IMR-90 (cell line): ENCODE results near the gene MGAT3. TPM values are rescaled to one million over a fixed set of nuclear protein-coding genes. Genes with fewer than 3 reads are reported as not detected.

Experiments
- ATAC-seq: fragments of 200-7000 bp; cut with Tn5 transposase; 2 replicates; pipeline ENCODE4 v1.9.1; 2020; ENCODE audit warnings: low read depth, mild to moderate bottlenecking, moderate library complexity
- BruUV-seq: library from RNA; stranded (reverse); fragments of 400-500 nt; replicated peaks from 2 replicates; lab custom pipeline; 2021; lab: Mats Ljungman, UMichigan
- CTCF ChIA-PET: fragments of 300-600 bp; formaldehyde crosslinking; extraction: SDS; loops from one replicate; lab custom pipeline; 2021; ENCODE audit warnings: antibody characterized with exemption; lab: Yijun Ruan, JAX
- POLR2A ChIA-PET: fragments of 300-600 bp; sonication (Branson Sonifier 250); formaldehyde crosslinking; loops from one replicate; lab custom pipeline; 2022; ENCODE audit warnings: antibody characterized with exemption; ENCODE audit not compliant: unreplicated experiment; lab: Charles Lee
- DNase-seq: peaks from one replicate; pipeline ENCODE4 v3.0.0; 2013
- H2AFZ ChIP-seq: replicated peaks from 2 replicates; pipeline ENCODE3; 2013; ENCODE audit warnings: low read length, mild to moderate bottlenecking; ENCODE audit not compliant: poor library complexity
- H2AK5ac ChIP-seq: 2 replicates; pipeline ENCODE4 v1.6.1; 2013; ENCODE audit warnings: low read depth, low read length, inconsistent platforms
- H2AK9ac ChIP-seq: replicated peaks from 2 replicates; pipeline ENCODE3; 2013; ENCODE audit warnings: mild to moderate bottlenecking, low read depth, low read length, moderate library complexity; ENCODE audit not compliant: poor library complexity
- H2BK120ac ChIP-seq: 2 replicates; pipeline ENCODE4 v1.6.1; 2013; ENCODE audit warnings: low read depth, low read length, inconsistent platforms
- H2BK15ac ChIP-seq: 3 replicates; pipeline ENCODE4 v1.6.1; 2013; ENCODE audit warnings: low read depth, low read length, inconsistent platforms
- H2BK20ac ChIP-seq: 2 replicates; pipeline ENCODE4 v1.6.1; 2013; ENCODE audit warnings: low read depth, mild to moderate bottlenecking, inconsistent platforms, low read length, moderate library complexity
- H2BK5ac ChIP-seq: 2 replicates; pipeline ENCODE4 v1.6.1; 2013; ENCODE audit warnings: mild to moderate bottlenecking, low read depth, low read length, inconsistent platforms; ENCODE audit not compliant: poor library complexity, severe bottlenecking
- H3K14ac ChIP-seq: replicated peaks from 2 replicates; pipeline ENCODE4 v1.6.1; 2013; ENCODE audit warnings: low read depth, low read length, inconsistent platforms
- H3K18ac ChIP-seq: 2 replicates; pipeline ENCODE4 v1.6.1; 2013; ENCODE audit warnings: low read depth, low read length, control low read depth
- H3K23ac ChIP-seq: 2 replicates; pipeline ENCODE4 v1.6.1; 2013; ENCODE audit warnings: low read depth, low read length, inconsistent platforms
- H3K27ac ChIP-seq: 2 replicates; pipeline ENCODE4 v1.5.1; 2013; ENCODE audit warnings: mild to moderate bottlenecking, control low read depth, low read length; ENCODE audit not compliant: insufficient read depth
- H3K27me3 ChIP-seq: 2 replicates; pipeline ENCODE4 v1.6.1; 2013; ENCODE audit warnings: low read length; ENCODE audit not compliant: control insufficient read depth, insufficient read depth
- H3K36me3 ChIP-seq: 2 replicates; pipeline ENCODE4 v1.6.1; 2013; ENCODE audit warnings: low read length, mixed read lengths; ENCODE audit not compliant: control insufficient read depth, insufficient read depth
- H3K4ac ChIP-seq: 2 replicates; pipeline ENCODE4 v1.6.1; 2013; ENCODE audit warnings: low read depth, low read length, inconsistent platforms
- H3K4me1 ChIP-seq: 2 replicates; pipeline ENCODE4 v1.6.1; 2013; ENCODE audit warnings: low read length, mixed read lengths; ENCODE audit not compliant: control insufficient read depth, insufficient read depth
- H3K4me2 ChIP-seq: 2 replicates; pipeline ENCODE4 v1.6.1; 2013; ENCODE audit warnings: low read depth, mild to moderate bottlenecking, control low read depth, low read length, moderate library complexity
- H3K4me3 ChIP-seq: 2 replicates; pipeline ENCODE4 v1.5.1; 2013; ENCODE audit warnings: low read depth, mild to moderate bottlenecking, control low read depth, low read length, moderate library complexity; ENCODE audit not compliant: insufficient read depth
- H3K56ac ChIP-seq: 2 replicates; pipeline ENCODE4 v1.6.1; 2013; ENCODE audit warnings: low read length, inconsistent platforms; ENCODE audit not compliant: insufficient read depth; ENCODE audit errors: extremely low read depth
- H3K79me1 ChIP-seq, 2 experiments: 2 replicates each; pipeline ENCODE4 v1.6.1; 2013; ENCODE audit warnings: low read length in 2 of 2, inconsistent platforms in 1 of 2, low read depth in 1 of 2
- H3K9ac ChIP-seq: 2 replicates; pipeline ENCODE4 v1.6.1; 2013; ENCODE audit warnings: low read depth, low read length, control low read depth
- H3K9me1 ChIP-seq: 2 replicates; pipeline ENCODE4 v1.6.1; 2013; ENCODE audit warnings: low read length, inconsistent platforms; ENCODE audit not compliant: insufficient read depth
- H3K9me3 ChIP-seq: 2 replicates; pipeline ENCODE4 v1.6.1; 2013; ENCODE audit warnings: low read length; ENCODE audit not compliant: control insufficient read depth, insufficient read depth
- H4K20me1 ChIP-seq: 2 replicates; pipeline ENCODE4 v1.6.1; 2013; ENCODE audit warnings: low read length, inconsistent platforms; ENCODE audit not compliant: insufficient read depth
- H4K5ac ChIP-seq: 2 replicates; pipeline ENCODE4 v1.6.1; 2013; ENCODE audit warnings: mild to moderate bottlenecking, low read depth, low read length, control low read depth
- H4K8ac ChIP-seq, 2 experiments: 2 replicates each; pipeline ENCODE4 v1.6.1; 2013; ENCODE audit warnings: low read depth in 2 of 2, low read length in 2 of 2, control low read depth in 1 of 2, inconsistent platforms in 1 of 2
- H4K91ac ChIP-seq: 2 replicates; pipeline ENCODE4 v1.6.1; 2013; ENCODE audit warnings: low read depth, low read length, inconsistent platforms; ENCODE audit not compliant: insufficient read depth
- CEBPB ChIP-seq: IDR thresholded peaks from 2 replicates; pipeline ENCODE4 v1.6.1; 2012; ENCODE audit warnings: low read depth, low read length, improper control_type of control experiment
- ELK1 ChIP-seq: fragments of 150-350 bp; IDR thresholded peaks from 2 replicates; pipeline ENCODE4 v1.6.1; 2016; ENCODE audit warnings: low read depth, mild to moderate bottlenecking, low read length, moderate library complexity, borderline replicate concordance
- NFE2L2 ChIP-seq: fragments of 150-350 bp; IDR thresholded peaks from 2 replicates; pipeline ENCODE4 v1.6.1; 2016; ENCODE audit warnings: low read depth, mild to moderate bottlenecking, low read length
- WGBS, 2 experiments: methylation state at CpG; one replicate each; pipeline versions ENCODE4 v1.1.5 to v1.1.7; 2013; ENCODE audit warnings: missing lambda C conversion rate in 2 of 2; ENCODE audit not compliant: insufficient read length in 1 of 2; ENCODE audit errors: extremely low coverage in 2 of 2; 5-methylcytosine and 5-hydroxymethylcytosine counted together
- dilution Hi-C: fragments of 300-500 bp; cut with HindIII; formaldehyde crosslinking; loops from one replicate; pipeline ENCODE4 v1.14.3; 2018; ENCODE audit warnings: low sequenced_read_pairs; ENCODE audit not compliant: unreplicated experiment
- in situ Hi-C: fragments of 300-500 bp; cut with MboI; formaldehyde crosslinking; loops from 3 replicates; pipeline ENCODE4 v1.14.3; 2019; ENCODE audit warnings: low sequenced_read_pairs, inconsistent platforms, mixed read lengths
- intact Hi-C: fragments of 100-400 bp; cut with micrococcal nuclease; formaldehyde crosslinking; loops from 2 replicates; pipeline ENCODE4 v1.10.0; 2022
- polyA plus RNA-seq, 3 experiments: library from polyadenylated mRNA; depleted of rRNA; stranded (reverse); fragments of >200 nt; gene quantifications; 2 replicates each; pipeline ENCODE4 v1.2.3, GENCODE V29; 2012; ENCODE audit warnings: low replicate concordance in 1 of 3
- total RNA-seq: library from RNA; depleted of rRNA; stranded (reverse); fragments of >200 nt; gene quantifications from 2 replicates; pipeline ENCODE4 v1.2.3, GENCODE V29; 2012

The MGAT3 gene
- total and polyA plus RNA-seq, 2 of the 4 experiments (the other 2 are of a cell fraction), result 0.36 to 1.1 TPM

GRCh38 chr22:39513791-39514190 lies 57.0 kb downstream of the MGAT3 start:
- Histone ChIP-seq H4K20me1 (peaks cover 31% of the 10 kb centered on the region), H4K91ac (no peak overlapping the region), H3K9ac (no peak overlapping the region), H4K8ac (no peak overlapping the region), H2AK9ac (no peak overlapping the region), H2BK15ac (no peak overlapping the region), H4K5ac (no peak overlapping the region), H3K56ac (no peak overlapping the region), H3K4me2 (no peak overlapping the region), H3K9me3 (no peaks in the 10 kb centered on the region), H2BK120ac (no peak overlapping the region), H3K14ac (no peak overlapping the region), H3K79me1 (peaks cover 45 to 67% of the 10 kb centered on the region in 2 experiments), H2BK20ac (no peak overlapping the region), H3K36me3 (peaks cover 51% of the 10 kb centered on the region), H2AFZ (no peak overlapping the region), H3K27me3 (no peaks in the 10 kb centered on the region), H3K18ac (no peak overlapping the region), H2BK5ac (no peak overlapping the region), H3K4me3 (no peak overlapping the region), H3K4me1 (no peaks in the 10 kb centered on the region; the same call in 1 of the 2 replicates), H3K27ac (no peak overlapping the region), H2AK5ac (no peak overlapping the region), H3K9me1 (no peaks in the 10 kb centered on the region), H3K23ac (no peak overlapping the region), H3K4ac (no peak overlapping the region)
- dilution Hi-C loops, result no loop called here
- ATAC-seq, result no peak
- WGBS, 2 experiments, result 87% methylated on average over 6 of the region's 18 CpGs; no CpG with 5 or more reads in 1 of the 2 experiments
- ChIA-PET POLR2A (interaction anchor here (0.5 kb wide), 1 partner anchor 101 kb away, joined by 3 read pairs; no protein-coding TSS in a partner anchor), CTCF (interaction anchor here (1.9 kb wide), 1 partner anchor 10 kb away, joined by 6 read pairs; a partner anchor contains a TSS)
- no peak for DNase-seq
- in situ Hi-C loops, result loop anchor here (5.0 to 10.0 kb wide), 2 partner anchors 109 to 346 kb away; no protein-coding TSS in a partner anchor
- BruUV-seq, result no TSS peak
- intact Hi-C loops, result no loop called here
- no peak for TF ChIP-seq CEBPB
- TF ChIP-seq NFE2L2, result no peak
- no peak for TF ChIP-seq ELK1
